GM21381 (cell line): ENCODE data around the gene OPA3.
"Not testable (repeated sequence)": the region's sequence is repeated elsewhere in the genome, so short reads cannot be mapped to it uniquely, and the experiment has no call there.

Experiments used
- ATAC-seq: cut with Tn5 transposase; IDR thresholded peaks from one replicate; pipeline ENCODE4 v1.9.1; 2021; ENCODE audit warnings: mild to moderate bottlenecking, moderate library complexity; ENCODE audit not compliant: unreplicated experiment

Gene OPA3

GRCh38 chr19:45523642-45524256, 60.9 kb downstream of the OPA3 start:
- ATAC-seq: peak; percentile 71

GRCh38 chr19:45522010-45522941, 62.3 kb downstream of the OPA3 start:
- no peak for ATAC-seq

GRCh38 chr19:45518469-45518826, 66.2 kb downstream of the OPA3 start:
- no peak for ATAC-seq

- ATAC-seq: no peak
Measured at GRCh38 chr19:45517641-45518468, 66.7 kb downstream of the OPA3 start.

GRCh38 chr19:45517238-45517637, 67.4 kb downstream of the OPA3 start:
- no peak for ATAC-seq

GRCh38 chr19:45515807-45516401, 68.7 kb downstream of the OPA3 start:
- no peak for ATAC-seq

GRCh38 chr19:45515081-45515624, 69.4 kb downstream of the OPA3 start:
- no peak for ATAC-seq

- ATAC-seq: no peak
Measured at GRCh38 chr19:45514376-45515051, 70.1 kb downstream of the OPA3 start.

- no peak for ATAC-seq
Measured at GRCh38 chr19:45512881-45513483, 71.6 kb downstream of the OPA3 start.

- ATAC-seq: no peak
Measured at GRCh38 chr19:45511074-45511473, 73.5 kb downstream of the OPA3 start.

GRCh38 chr19:45510352-45510751, 74.2 kb downstream of the OPA3 start:
- ATAC-seq: not testable (repeated sequence)

- ATAC-seq: no peak
Measured at GRCh38 chr19:45509692-45510015, 74.9 kb downstream of the OPA3 start.

GRCh38 chr19:45508861-45509691, 75.5 kb downstream of the OPA3 start:
- no peak for ATAC-seq

- ATAC-seq: no peak
Measured at GRCh38 chr19:45508417-45508860, 76.2 kb downstream of the OPA3 start.

- ATAC-seq: no peak
Measured at GRCh38 chr19:45507872-45508416, 76.7 kb downstream of the OPA3 start.

- peak; percentile 41 for ATAC-seq
Measured at GRCh38 chr19:45506989-45507871, 77.4 kb downstream of the OPA3 start, which contains the start of gene VASP. Gene VASP, plus strand, starts transcription at chr19:45507479. Its CDS starts 293 bp downstream, at chr19:45507772.

- ATAC-seq: peak; percentile 56
Measured at GRCh38 chr19:45506246-45506988, 78.2 kb downstream of the OPA3 start.
